GM23338 (cell line): ENCODE results near the gene MCM3AP.

Experiments
- TF ChIP-seq, protein P1 (sequence below), 2 experiments: fragments of 200-600 bp in 1 of 2; sonication (generic) in 1 of 2; conservative IDR thresholded peaks; 2 replicates each; pipeline versions ENCODE4 v1.5.1 to v1.6.1; 2016 to 2017; ENCODE audit warnings: antibody characterized with exemption in 2 of 2, low read depth in 2 of 2, mild to moderate bottlenecking in 2 of 2, moderate library complexity in 1 of 2
- TF ChIP-seq, protein P2 (sequence below): IDR thresholded peaks from 2 replicates; pipeline ENCODE4 v1.6.1; 2016; ENCODE audit warnings: antibody characterized with exemption

GRCh38 chr21:46219591-46220239 lies 65.7 kb downstream of the MCM3AP start:
- TF ChIP-seq, protein P1, sequence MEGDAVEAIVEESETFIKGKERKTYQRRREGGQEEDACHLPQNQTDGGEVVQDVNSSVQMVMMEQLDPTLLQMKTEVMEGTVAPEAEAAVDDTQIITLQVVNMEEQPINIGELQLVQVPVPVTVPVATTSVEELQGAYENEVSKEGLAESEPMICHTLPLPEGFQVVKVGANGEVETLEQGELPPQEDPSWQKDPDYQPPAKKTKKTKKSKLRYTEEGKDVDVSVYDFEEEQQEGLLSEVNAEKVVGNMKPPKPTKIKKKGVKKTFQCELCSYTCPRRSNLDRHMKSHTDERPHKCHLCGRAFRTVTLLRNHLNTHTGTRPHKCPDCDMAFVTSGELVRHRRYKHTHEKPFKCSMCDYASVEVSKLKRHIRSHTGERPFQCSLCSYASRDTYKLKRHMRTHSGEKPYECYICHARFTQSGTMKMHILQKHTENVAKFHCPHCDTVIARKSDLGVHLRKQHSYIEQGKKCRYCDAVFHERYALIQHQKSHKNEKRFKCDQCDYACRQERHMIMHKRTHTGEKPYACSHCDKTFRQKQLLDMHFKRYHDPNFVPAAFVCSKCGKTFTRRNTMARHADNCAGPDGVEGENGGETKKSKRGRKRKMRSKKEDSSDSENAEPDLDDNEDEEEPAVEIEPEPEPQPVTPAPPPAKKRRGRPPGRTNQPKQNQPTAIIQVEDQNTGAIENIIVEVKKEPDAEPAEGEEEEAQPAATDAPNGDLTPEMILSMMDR (conservative IDR thresholded peaks at IDR 0.05; ENCODE audit: low read depth in 2 of 2), result no peak
- TF ChIP-seq, protein P2, sequence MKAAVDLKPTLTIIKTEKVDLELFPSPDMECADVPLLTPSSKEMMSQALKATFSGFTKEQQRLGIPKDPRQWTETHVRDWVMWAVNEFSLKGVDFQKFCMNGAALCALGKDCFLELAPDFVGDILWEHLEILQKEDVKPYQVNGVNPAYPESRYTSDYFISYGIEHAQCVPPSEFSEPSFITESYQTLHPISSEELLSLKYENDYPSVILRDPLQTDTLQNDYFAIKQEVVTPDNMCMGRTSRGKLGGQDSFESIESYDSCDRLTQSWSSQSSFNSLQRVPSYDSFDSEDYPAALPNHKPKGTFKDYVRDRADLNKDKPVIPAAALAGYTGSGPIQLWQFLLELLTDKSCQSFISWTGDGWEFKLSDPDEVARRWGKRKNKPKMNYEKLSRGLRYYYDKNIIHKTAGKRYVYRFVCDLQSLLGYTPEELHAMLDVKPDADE, result no peak
